ENCODE results near the gene CEACAM19.

DNA sequence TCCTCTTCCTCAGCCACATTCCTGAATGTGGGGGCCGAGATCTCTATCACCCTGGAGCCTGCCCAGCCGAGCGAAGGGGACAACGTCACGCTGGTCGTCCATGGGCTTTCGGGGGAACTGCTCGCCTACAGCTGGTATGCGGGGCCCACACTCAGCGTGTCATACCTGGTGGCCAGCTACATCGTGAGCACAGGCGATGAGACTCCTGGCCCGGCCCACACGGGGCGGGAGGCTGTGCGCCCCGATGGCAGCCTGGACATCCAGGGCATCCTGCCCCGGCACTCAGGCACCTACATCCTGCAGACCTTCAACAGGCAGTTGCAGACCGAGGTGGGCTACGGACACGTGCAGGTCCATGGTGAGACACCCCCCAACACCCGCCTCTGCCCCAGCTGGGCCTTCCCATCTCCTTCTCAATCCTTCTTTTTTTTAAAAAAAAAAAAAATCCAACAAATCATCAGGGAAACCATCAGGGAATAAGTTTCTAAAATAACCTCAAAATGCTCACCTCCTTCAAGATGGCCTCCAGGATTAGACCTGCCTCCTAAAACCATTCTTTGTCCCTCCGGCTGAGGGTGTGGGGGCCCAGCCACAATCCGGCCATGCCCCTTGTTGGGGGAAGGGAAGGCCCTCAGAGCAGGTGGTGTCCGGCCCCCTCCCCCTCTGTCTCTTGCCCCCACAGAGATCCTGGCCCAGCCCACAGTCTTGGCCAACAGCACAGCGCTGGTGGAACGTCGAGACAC is 32.2 kb downstream of the CEACAM19 start:
- TF ChIP-seq, protein P1, sequence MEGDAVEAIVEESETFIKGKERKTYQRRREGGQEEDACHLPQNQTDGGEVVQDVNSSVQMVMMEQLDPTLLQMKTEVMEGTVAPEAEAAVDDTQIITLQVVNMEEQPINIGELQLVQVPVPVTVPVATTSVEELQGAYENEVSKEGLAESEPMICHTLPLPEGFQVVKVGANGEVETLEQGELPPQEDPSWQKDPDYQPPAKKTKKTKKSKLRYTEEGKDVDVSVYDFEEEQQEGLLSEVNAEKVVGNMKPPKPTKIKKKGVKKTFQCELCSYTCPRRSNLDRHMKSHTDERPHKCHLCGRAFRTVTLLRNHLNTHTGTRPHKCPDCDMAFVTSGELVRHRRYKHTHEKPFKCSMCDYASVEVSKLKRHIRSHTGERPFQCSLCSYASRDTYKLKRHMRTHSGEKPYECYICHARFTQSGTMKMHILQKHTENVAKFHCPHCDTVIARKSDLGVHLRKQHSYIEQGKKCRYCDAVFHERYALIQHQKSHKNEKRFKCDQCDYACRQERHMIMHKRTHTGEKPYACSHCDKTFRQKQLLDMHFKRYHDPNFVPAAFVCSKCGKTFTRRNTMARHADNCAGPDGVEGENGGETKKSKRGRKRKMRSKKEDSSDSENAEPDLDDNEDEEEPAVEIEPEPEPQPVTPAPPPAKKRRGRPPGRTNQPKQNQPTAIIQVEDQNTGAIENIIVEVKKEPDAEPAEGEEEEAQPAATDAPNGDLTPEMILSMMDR (IDR thresholded peaks at IDR 0.05), result no peak
- TF ChIP-seq POLR2A (IDR thresholded peaks at IDR 0.05), result no peak

All from heart left ventricle (tissue), 13 donors.